ENCODE results near the gene POLA2. TPM values are rescaled to one million over a fixed set of nuclear protein-coding genes. Genes with fewer than 3 reads are reported as not detected.

The POLA2 gene
- total and polyA plus RNA-seq, 9 of the 15 experiments (the other 6 are each of a cell fraction or from before 2014, with no cell fraction given), result 2.7 to 134 (median 44.4) TPM

DNA sequence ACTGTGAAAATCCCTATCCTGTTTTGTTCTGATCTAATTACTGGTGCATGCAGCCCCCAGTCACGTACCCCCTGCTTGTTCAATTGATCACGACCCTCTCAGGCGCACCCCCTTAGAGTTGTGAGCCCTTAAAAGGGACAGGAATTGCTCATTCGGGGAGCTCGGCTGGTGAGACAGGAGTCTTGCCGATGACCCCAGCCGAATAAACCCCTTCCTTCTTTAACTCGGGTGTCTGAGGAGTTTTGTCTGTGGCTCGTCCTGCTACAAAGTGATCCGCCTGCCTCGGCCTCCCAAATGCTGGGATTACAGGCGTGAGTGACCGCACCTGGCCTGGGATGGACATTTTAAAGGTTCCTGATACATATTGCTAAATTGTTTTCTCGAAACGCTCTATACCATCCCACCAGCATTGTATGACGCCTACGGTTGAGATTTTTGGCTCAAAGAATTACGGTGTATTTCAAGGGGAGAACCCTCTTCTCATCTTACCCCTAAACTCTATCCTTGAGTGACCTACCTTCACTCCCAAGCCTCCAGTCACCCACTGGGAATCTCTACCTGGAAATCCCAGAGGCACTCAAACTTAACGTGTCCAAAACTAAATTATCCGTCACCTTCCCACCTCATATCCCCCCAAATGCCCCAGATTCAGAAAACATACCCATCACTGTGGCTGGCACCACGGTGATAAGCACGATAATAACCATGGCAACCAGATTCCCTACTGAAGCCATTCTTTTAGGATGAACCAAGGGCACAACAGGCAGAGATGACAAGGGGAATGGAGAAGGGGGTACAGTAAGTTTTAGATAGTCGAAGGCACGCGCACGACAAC, 789 bp upstream of the POLA2 start (continued):
- TF ChIP-seq, protein P1, sequence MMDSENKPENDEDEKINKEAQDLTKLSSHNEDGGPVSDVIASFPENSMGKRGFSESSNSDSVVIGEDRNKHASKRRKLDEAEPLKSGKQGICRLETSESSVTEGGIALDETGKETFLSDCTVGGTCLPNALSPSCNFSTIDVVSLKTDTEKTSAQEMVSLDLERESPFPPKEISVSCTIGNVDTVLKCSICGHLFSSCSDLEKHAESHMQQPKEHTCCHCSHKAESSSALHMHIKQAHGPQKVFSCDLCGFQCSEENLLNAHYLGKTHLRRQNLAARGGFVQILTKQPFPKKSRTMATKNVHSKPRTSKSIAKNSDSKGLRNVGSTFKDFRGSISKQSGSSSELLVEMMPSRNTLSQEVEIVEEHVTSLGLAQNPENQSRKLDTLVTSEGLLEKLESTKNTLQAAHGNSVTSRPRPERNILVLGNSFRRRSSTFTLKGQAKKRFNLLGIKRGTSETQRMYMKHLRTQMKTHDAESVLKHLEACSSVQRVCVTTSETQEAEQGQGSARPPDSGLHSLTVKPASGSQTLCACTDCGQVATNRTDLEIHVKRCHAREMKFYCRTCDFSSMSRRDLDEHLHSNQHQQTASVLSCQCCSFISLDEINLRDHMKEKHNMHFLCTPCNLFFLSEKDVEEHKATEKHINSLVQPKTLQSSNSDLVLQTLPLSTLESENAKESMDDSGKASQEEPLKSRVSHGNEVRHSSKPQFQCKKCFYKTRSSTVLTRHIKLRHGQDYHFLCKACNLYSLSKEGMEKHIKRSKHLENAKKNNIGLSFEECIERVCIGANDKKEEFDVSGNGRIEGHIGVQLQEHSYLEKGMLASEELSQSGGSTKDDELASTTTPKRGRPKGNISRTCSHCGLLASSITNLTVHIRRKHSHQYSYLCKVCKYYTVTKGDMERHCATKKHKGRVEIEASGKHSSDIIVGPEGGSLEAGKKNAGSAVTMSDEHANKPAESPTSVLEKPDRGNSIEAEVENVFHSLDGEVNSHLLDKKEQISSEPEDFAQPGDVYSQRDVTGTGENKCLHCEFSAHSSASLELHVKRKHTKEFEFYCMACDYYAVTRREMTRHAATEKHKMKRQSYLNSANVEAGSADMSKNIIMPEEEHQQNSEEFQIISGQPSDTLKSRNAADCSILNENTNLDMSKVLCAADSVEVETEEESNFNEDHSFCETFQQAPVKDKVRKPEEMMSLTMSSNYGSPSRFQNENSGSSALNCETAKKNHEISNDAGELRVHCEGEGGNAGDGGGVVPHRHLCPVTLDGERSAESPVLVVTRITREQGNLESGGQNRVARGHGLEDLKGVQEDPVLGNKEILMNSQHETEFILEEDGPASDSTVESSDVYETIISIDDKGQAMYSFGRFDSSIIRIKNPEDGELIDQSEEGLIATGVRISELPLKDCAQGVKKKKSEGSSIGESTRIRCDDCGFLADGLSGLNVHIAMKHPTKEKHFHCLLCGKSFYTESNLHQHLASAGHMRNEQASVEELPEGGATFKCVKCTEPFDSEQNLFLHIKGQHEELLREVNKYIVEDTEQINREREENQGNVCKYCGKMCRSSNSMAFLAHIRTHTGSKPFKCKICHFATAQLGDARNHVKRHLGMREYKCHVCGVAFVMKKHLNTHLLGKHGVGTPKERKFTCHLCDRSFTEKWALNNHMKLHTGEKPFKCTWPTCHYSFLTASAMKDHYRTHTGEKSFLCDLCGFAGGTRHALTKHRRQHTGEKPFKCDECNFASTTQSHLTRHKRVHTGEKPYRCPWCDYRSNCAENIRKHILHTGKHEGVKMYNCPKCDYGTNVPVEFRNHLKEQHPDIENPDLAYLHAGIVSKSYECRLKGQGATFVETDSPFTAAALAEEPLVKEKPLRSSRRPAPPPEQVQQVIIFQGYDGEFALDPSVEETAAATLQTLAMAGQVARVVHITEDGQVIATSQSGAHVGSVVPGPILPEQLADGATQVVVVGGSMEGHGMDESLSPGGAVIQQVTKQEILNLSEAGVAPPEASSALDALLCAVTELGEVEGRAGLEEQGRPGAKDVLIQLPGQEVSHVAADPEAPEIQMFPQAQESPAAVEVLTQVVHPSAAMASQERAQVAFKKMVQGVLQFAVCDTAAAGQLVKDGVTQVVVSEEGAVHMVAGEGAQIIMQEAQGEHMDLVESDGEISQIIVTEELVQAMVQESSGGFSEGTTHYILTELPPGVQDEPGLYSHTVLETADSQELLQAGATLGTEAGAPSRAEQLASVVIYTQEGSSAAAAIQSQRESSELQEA (IDR thresholded peaks at IDR 0.05; ENCODE audit: low read depth), result no peak
- TF ChIP-seq, protein P2, sequence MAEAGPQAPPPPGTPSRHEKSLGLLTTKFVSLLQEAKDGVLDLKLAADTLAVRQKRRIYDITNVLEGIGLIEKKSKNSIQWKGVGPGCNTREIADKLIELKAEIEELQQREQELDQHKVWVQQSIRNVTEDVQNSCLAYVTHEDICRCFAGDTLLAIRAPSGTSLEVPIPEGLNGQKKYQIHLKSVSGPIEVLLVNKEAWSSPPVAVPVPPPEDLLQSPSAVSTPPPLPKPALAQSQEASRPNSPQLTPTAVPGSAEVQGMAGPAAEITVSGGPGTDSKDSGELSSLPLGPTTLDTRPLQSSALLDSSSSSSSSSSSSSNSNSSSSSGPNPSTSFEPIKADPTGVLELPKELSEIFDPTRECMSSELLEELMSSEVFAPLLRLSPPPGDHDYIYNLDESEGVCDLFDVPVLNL (CRISPR knock-in tag; IDR thresholded peaks at IDR 0.05; ENCODE audit: low read depth), result no peak
- TF ChIP-seq EHMT2 (IDR thresholded peaks at IDR 0.05), result no peak
- TF ChIP-seq ZNF717 (CRISPR knock-in tag; IDR thresholded peaks at IDR 0.05), result no peak
- TF ChIP-seq, protein P3, sequence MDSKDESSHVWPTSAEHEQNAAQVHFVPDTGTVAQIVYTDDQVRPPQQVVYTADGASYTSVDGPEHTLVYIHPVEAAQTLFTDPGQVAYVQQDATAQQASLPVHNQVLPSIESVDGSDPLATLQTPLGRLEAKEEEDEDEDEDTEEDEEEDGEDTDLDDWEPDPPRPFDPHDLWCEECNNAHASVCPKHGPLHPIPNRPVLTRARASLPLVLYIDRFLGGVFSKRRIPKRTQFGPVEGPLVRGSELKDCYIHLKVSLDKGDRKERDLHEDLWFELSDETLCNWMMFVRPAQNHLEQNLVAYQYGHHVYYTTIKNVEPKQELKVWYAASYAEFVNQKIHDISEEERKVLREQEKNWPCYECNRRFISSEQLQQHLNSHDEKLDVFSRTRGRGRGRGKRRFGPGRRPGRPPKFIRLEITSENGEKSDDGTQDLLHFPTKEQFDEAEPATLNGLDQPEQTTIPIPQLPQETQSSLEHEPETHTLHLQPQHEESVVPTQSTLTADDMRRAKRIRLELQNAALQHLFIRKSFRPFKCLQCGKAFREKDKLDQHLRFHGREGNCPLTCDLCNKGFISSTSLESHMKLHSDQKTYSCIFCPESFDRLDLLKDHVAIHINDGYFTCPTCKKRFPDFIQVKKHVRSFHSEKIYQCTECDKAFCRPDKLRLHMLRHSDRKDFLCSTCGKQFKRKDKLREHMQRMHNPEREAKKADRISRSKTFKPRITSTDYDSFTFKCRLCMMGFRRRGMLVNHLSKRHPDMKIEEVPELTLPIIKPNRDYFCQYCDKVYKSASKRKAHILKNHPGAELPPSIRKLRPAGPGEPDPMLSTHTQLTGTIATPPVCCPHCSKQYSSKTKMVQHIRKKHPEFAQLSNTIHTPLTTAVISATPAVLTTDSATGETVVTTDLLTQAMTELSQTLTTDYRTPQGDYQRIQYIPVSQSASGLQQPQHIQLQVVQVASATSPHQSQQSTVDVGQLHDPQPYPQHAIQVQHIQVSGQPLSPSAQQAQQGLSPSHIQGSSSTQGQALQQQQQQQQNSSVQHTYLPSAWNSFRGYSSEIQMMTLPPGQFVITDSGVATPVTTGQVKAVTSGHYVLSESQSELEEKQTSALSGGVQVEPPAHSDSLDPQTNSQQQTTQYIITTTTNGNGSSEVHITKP (IDR thresholded peaks at IDR 0.05; ENCODE audit: partially characterized antibody), result peak; percentile 81
- TF ChIP-seq, protein P4, sequence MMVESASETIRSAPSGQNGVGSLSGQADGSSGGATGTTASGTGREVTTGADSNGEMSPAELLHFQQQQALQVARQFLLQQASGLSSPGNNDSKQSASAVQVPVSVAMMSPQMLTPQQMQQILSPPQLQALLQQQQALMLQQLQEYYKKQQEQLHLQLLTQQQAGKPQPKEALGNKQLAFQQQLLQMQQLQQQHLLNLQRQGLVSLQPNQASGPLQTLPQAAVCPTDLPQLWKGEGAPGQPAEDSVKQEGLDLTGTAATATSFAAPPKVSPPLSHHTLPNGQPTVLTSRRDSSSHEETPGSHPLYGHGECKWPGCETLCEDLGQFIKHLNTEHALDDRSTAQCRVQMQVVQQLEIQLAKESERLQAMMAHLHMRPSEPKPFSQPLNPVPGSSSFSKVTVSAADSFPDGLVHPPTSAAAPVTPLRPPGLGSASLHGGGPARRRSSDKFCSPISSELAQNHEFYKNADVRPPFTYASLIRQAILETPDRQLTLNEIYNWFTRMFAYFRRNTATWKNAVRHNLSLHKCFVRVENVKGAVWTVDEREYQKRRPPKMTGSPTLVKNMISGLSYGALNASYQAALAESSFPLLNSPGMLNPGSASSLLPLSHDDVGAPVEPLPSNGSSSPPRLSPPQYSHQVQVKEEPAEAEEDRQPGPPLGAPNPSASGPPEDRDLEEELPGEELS (CRISPR knock-in tag; IDR thresholded peaks at IDR 0.05; ENCODE audit: borderline replicate concordance), result no peak
- no peak for TF ChIP-seq RUNX1 (IDR thresholded peaks at IDR 0.05; ENCODE audit: low read depth)
- TF ChIP-seq, protein P5, sequence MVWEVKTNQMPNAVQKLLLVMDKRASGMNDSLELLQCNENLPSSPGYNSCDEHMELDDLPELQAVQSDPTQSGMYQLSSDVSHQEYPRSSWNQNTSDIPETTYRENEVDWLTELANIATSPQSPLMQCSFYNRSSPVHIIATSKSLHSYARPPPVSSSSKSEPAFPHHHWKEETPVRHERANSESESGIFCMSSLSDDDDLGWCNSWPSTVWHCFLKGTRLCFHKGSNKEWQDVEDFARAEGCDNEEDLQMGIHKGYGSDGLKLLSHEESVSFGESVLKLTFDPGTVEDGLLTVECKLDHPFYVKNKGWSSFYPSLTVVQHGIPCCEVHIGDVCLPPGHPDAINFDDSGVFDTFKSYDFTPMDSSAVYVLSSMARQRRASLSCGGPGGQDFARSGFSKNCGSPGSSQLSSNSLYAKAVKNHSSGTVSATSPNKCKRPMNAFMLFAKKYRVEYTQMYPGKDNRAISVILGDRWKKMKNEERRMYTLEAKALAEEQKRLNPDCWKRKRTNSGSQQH (CRISPR knock-in tag; IDR thresholded peaks at IDR 0.05), result no peak
- TF ChIP-seq ZNF175 (CRISPR knock-in tag; IDR thresholded peaks at IDR 0.05; ENCODE audit: low read depth), result peak; percentile 35; the same call in 1 of the 2 replicates
